Myocyte (in vitro differentiated cells): Measurements from ENCODE around the gene RBM12. TPM values are rescaled to one million over a fixed set of nuclear protein-coding genes. Genes with fewer than 3 reads are reported as not detected.

Experiments used
- DNase-seq: peaks from one replicate; pipeline ENCODE4 v3.0.0-alpha.2; 2012; ENCODE audit warnings: low read depth
- total RNA-seq: library from RNA; depleted of rRNA; stranded (reverse); fragments of >200 nt; gene quantifications from 2 replicates; pipeline ENCODE4 v1.2.3, GENCODE V29; 2014

The RBM12 gene
- total RNA-seq, 1 donor from 2014 or later = 33.3 TPM

GRCh38 chr20:35626386-35627001, 38.2 kb downstream of the RBM12 start:
- no peak for DNase-seq

- no peak for DNase-seq
Measured at GRCh38 chr20:35625584-35626385, 38.9 kb downstream of the RBM12 start.

GRCh38 chr20:35621560-35621946, 43.1 kb downstream of the RBM12 start:
- no peak for DNase-seq

GRCh38 chr20:35620818-35621559, 43.7 kb downstream of the RBM12 start:
- DNase-seq = no peak

GRCh38 chr20:35619196-35620095, 45.3 kb downstream of the RBM12 start:
- peak; percentile 57 for DNase-seq

- DNase-seq = no peak
Measured at GRCh38 chr20:35618263-35619131, 46.2 kb downstream of the RBM12 start.

- peak; percentile 54 for DNase-seq
Measured at GRCh38 chr20:35617397-35618262, 47.1 kb downstream of the RBM12 start.

- peak; percentile 100 for DNase-seq
Measured at GRCh38 chr20:35616465-35617396, 48.0 kb downstream of the RBM12 start.

GRCh38 chr20:35615667-35616464, 48.8 kb downstream of the RBM12 start, which contains the start of gene SPAG4:
TSS of gene SPAG4 (plus strand) at chr20:35615829. CDS start at chr20:35616004, 175 bp downstream.
- DNase-seq = no peak

- no peak for DNase-seq
Measured at GRCh38 chr20:35611482-35611881, 53.2 kb downstream of the RBM12 start.

- no peak for DNase-seq
Measured at GRCh38 chr20:35610833-35611427, 53.8 kb downstream of the RBM12 start.

GRCh38 chr20:35607003-35607735, 57.5 kb downstream of the RBM12 start:
- no peak for DNase-seq

- DNase-seq = no peak
Measured at GRCh38 chr20:35606127-35606526, 58.6 kb downstream of the RBM12 start.

GRCh38 chr20:35604449-35604747, 60.3 kb downstream of the RBM12 start:
- DNase-seq = no peak

- DNase-seq = no peak
Measured at GRCh38 chr20:35603695-35604448, 60.8 kb downstream of the RBM12 start.
